ENCODE results near the gene PLA2G15. TPM values are rescaled to one million over a fixed set of nuclear protein-coding genes. Genes with fewer than 3 reads are reported as not detected.

PLA2G15 gene
- total and polyA plus RNA-seq, 2 of the 13 experiments (the other 11 are each of a cell fraction or from before 2014, with no cell fraction given) = 14.4 to 23.7 TPM

DNA sequence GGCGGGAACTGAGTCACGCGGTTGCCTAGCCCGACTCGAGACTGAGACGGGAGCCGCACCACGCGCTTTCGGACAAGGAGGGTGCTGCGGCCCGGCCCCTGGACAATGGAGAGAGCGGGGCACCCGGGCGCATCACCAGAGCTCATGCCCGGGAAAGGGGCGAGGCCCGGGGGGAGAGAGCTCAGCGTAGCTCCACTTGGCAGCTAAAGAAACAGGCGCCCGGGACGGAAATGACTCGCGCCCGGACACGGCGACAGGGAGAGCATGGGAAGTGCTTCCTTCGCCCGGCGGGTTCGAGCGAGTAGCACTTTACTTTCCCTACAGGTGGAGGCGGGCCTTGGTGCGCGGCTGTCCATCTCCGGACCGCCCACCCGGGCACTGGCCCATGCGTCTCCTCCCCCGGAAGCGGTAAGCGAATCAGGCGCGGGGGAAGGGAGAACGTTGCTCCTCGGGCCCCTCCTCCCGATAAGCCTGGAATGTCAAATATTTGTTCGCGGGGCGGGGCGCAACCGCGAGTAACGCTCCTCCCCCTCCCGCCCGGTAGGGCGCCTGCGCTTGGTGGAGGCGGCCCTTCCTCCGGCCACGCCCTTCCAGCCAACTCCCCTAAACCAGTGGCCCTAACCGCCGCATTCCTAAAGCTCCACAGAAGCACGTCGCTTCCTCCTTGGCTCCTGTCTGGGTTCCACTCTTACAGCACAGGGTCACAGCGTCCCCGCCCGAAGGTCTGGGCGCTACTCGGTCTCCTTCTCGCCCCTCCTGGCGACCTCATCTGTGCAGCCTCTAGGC is 7.7 kb upstream of the PLA2G15 start (continued):
- TF ChIP-seq ZNF567 (CRISPR knock-in tag; IDR thresholded peaks at IDR 0.05; ENCODE audit: borderline replicate concordance) (peak; percentile 97; the same call in 1 of the 2 replicates), ZNF703 (CRISPR knock-in tag; IDR thresholded peaks at IDR 0.05; ENCODE audit: borderline replicate concordance) (peak; percentile 37; the same call in 1 of the 2 replicates), LCORL (IDR thresholded peaks at IDR 0.05) (no peak), LCORL (CRISPR knock-in tag; IDR thresholded peaks at IDR 0.05) (peak; percentile 97), ATF6 (CRISPR knock-in tag; conservative IDR thresholded peaks at IDR 0.05) (peak; percentile 32; the same call in 1 of the 2 replicates), KDM3A (CRISPR knock-in tag; IDR thresholded peaks at IDR 0.05; ENCODE audit: low read depth) (peak; percentile 93), ZNF749 (CRISPR knock-in tag; IDR thresholded peaks at IDR 0.05; ENCODE audit: borderline replicate concordance) (peak; percentile 23; the same call in 1 of the 2 replicates), GTF3A (CRISPR knock-in tag; conservative IDR thresholded peaks at IDR 0.05) (no peak), ZKSCAN8 (CRISPR knock-in tag; IDR thresholded peaks at IDR 0.05; ENCODE audit: borderline replicate concordance) (peak; percentile 71), CHCHD3 (CRISPR knock-in tag; IDR thresholded peaks at IDR 0.05) (0 out of 2 replicates have a peak, but pooled peaks have one; percentile 70), FOSL2 (CRISPR knock-in tag; IDR thresholded peaks at IDR 0.05) (peak; percentile 38; the same call in 1 of the 2 replicates), ZNF816 (CRISPR knock-in tag; IDR thresholded peaks at IDR 0.05; ENCODE audit: borderline replicate concordance) (peak; percentile 84; the same call in 1 of the 2 replicates), RFXANK (CRISPR knock-in tag; IDR thresholded peaks at IDR 0.05) (peak; percentile 80; the same call in 1 of the 2 replicates), MIER3 (CRISPR knock-in tag; IDR thresholded peaks at IDR 0.05; ENCODE audit: borderline replicate concordance) (peak; percentile 46; the same call in 1 of the 2 replicates), ZIK1 (CRISPR knock-in tag; IDR thresholded peaks at IDR 0.05; ENCODE audit: borderline replicate concordance, low read depth) (no peak), ZFP36L1 (CRISPR knock-in tag; IDR thresholded peaks at IDR 0.05) (peak; percentile 41; the same call in 1 of the 2 replicates), ZNF788 (CRISPR knock-in tag; IDR thresholded peaks at IDR 0.05; ENCODE audit: borderline replicate concordance) (peak; percentile 98; the same call in 1 of the 2 replicates), FUBP1 (CRISPR knock-in tag; IDR thresholded peaks at IDR 0.05; ENCODE audit: borderline replicate concordance) (no peak)
- TF ChIP-seq, protein P1, sequence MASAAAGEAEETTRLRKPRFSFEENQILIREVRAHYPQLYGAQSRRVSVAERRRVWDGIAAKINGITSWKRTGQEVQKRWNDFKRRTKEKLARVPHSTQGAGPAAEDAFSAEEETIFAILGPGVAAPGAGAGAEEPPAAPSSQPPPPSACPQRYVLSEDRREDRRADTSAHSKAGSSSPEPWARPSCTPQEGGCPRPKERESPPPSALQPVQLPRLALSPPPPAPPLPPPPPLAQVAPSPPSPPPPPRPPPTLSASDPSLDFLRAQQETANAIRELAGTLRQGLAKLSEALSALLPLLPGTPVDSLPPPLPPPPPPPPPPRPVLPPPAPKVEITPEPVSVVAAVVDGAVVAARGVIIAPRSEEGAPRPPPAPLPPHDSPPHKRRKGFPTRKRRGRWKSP (CRISPR knock-in tag; IDR thresholded peaks at IDR 0.05) = peak; percentile 85
- TF ChIP-seq, protein P2, sequence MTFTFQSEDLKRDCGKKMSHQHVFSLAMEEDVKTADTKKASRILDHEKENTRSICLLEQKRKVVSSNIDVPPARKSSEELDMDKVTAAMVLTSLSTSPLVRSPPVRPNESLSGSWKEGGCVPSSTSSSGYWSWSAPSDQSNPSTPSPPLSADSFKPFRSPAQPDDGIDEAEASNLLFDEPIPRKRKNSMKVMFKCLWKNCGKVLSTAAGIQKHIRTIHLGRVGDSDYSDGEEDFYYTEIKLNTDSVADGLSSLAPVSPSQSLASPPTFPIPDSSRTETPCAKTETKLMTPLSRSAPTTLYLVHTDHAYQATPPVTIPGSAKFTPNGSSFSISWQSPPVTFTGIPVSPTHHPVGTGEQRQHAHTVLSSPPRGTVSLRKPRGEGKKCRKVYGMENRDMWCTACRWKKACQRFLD (CRISPR knock-in tag; IDR thresholded peaks at IDR 0.05; ENCODE audit: borderline replicate concordance) = no peak
- TF ChIP-seq, protein P3, sequence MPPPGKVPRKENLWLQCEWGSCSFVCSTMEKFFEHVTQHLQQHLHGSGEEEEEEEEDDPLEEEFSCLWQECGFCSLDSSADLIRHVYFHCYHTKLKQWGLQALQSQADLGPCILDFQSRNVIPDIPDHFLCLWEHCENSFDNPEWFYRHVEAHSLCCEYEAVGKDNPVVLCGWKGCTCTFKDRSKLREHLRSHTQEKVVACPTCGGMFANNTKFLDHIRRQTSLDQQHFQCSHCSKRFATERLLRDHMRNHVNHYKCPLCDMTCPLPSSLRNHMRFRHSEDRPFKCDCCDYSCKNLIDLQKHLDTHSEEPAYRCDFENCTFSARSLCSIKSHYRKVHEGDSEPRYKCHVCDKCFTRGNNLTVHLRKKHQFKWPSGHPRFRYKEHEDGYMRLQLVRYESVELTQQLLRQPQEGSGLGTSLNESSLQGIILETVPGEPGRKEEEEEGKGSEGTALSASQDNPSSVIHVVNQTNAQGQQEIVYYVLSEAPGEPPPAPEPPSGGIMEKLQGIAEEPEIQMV (CRISPR knock-in tag; IDR thresholded peaks at IDR 0.05; ENCODE audit: low read depth) = no peak

Measured in HepG2 (cell line).